Measurements from ENCODE around the gene TFG.

TFG gene

DNA sequence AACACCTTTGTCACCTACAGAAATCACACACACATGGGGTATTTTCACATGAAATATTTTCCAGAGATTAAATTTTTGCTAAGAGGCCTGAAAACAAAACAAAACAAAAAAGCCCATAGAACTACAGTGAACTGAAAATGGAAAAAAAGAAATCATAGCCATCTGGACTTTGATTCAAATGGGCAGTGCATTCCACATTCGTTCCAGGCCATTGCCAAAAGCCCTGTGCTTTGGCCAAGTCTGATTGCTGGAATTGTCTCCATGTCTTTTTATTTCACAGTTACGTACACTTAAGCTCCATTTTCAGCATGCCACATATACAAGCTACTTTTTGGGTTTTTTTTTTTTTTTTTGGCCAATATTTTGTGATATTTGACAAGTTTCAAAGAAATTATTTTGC, 47.1 kb downstream of the TFG start:
- DNase-seq (ENCODE audit: low read depth) = no peak

DNA sequence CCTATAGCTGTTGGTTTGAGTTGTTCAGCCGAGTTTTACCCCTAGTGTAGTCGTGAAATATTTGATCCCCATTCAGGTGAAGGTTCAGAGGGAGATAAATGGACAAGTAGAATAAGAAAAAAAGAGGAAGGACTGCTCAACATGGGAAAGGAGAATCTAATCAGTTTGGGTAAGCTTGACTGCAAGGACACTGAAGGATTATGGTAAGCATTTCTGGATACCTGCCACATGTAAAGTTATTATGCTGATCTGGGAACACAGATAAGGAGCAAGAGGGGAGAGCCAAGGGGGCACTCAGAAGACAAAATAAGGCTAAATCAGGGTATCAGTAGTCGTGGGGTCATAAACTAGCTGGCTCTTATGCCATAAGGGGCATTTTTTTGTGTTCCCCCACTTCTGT, 49.9 kb downstream of the TFG start:
- DNase-seq (ENCODE audit: low read depth) = no peak

GRCh38 chr3:100759950-100760349, 50.7 kb downstream of the TFG start:
- no peak for DNase-seq (ENCODE audit: low read depth)

DNA sequence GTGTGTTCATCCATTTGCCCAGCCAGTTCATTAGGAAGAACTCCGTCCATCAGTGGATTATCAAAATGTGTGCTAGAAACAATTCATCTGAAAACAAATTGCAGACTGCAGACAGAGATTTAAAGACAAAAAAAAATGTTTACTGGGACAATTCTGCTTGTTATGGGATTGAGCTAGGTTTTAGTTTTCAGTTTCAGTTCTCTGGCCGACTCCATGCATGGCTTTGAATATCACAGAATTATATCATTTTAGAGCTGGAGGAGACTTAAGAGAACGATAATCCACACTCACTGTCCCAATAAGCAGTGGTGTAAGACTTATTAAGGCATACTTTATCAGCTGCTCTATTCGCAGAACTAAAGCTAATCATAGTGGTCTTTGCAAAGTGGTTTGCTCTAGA, 51.1 kb downstream of the TFG start:
- DNase-seq (ENCODE audit: low read depth) = no peak

DNA sequence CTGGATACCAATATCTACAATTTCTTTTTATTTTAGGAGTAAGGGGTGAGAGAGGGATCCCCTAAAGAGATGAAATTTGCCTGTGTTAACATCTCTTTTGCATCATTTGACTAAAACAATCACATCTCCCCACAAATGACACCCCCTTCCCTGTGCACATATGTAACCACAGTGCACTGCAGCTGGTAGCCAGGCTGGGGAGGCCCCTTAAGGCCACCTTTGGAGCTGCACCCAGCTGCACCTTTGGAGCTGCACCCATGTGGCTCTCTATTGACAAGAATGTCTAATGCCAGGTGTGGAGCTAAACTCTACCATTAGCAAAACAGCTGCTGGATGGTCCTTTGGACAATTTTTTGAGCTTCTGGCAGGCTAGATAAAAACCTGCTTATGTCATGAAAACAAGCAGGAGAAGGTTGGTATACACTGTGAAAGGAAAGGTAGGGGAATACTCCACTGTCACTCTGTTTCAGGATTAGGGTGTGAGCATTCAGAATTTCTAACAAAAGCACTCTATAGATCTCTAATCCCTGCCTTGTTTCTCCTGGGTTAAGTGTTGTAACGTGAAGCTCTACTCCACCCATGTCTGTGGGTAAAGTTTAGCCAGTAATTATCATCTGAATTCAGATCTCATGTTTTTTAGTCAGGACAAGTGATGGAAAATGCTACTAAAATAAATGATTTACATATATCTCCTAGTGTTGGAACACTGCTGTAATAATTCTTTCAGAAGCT, 52.1 kb downstream of the TFG start:
- no peak for DNase-seq (ENCODE audit: low read depth)

DNA sequence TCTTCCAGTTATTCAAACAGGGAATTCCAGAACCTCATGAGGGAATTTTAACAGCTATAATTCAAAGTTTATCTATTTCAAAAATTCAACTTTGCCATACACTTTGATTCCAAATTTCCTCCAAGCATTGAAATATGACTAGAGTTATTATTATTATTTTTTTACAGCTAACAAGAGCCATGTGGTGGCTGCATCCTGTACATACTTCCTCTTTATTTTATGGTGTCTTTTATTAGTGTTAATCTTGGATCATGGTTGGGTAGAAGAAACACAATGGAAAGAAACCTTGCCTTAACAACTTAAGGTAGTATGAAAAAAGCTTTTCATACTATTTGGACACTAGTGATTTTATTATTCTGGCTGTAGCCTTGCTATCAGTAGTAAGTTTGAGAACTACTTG, 52.7 kb downstream of the TFG start:
- DNase-seq (ENCODE audit: low read depth) = no peak

DNA sequence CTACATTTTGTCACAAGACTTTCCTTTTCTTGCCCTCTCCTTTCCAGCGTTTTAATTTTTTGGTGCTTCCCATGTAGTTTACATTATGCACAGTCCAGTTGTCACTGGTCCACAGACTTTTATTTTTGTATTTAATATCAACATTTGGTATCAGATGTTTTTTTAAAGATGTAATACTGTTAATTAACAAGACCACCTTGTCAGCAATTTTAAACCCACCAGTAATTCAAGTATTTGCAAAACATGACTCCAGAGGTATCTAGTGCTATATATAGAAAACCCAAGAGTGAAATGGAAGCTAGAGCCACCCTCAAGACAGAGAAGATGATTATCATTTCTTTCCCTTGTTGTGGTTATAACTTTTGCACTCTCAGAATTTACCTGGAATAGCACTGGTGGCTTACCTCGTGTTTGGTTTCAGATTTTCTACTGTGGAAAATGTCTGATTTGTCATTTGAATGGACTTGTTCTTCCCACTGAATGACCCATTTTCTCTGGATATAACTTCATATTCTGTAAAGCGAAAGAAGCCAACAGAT, 56.2 kb downstream of the TFG start:
- no peak for DNase-seq (ENCODE audit: low read depth)

GRCh38 chr3:100766069-100766468, 56.8 kb downstream of the TFG start:
- no peak for DNase-seq (ENCODE audit: low read depth)

- DNase-seq (ENCODE audit: low read depth) = no peak
Measured at GRCh38 chr3:100769693-100770092, 60.4 kb downstream of the TFG start.

DNA sequence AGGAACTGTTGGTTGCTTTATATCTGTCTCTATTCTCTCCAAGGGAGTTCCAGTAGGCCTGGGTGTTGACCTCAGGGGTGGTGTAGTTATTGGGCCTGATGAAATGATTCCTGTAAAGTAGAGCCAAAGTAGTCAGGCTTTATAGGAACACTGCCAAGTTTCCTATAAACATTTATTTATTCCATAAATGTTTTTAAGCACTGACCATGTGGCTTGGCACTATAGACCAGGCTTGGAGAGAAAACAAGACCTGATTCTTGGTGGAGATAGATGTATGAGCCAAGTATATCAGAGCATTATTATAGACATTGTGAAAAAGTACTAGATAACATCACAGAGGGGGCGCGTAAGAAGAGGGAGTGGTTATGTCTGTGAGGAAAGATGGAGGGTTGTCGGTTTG, 65.9 kb downstream of the TFG start:
- DNase-seq (ENCODE audit: low read depth) = no peak

- DNase-seq (ENCODE audit: low read depth) = no peak
Measured at GRCh38 chr3:100775669-100776068, 66.4 kb downstream of the TFG start.

DNA sequence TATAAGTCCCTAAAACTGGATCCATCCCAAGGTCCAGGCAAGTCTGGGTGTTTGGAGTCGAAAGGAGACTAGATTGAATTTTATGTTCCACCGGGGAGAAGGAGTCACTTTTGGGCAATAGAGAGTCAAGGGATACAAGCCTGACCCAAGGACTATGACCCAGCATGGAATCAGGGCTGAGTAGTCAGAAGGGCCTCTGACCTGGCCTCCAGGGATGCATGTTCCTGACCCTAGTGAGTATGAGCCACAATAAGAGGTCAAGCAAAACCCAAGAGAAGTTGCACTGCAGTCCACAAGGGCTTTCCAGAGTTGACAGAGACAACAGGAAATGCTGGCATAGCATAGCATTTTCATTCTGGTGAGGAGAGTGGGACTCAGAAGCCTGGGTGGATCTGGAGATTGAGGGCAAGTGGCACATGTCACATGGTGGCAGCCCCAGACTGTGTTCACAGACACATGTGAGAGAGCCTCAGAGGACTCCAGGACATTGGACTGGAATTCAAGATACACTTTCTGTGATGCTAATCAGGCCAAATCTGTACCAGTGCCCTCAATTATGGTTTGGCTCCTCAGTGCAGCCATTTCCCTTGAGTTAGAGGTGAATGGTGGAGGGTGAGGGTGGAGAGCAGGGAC, 66.9 kb downstream of the TFG start:
- DNase-seq (ENCODE audit: low read depth) = no peak

- DNase-seq (ENCODE audit: low read depth) = no peak
Measured at GRCh38 chr3:100776746-100777145, 67.5 kb downstream of the TFG start.

- no peak for DNase-seq (ENCODE audit: low read depth)
Measured at GRCh38 chr3:100777271-100777670, 68.0 kb downstream of the TFG start.

DNA sequence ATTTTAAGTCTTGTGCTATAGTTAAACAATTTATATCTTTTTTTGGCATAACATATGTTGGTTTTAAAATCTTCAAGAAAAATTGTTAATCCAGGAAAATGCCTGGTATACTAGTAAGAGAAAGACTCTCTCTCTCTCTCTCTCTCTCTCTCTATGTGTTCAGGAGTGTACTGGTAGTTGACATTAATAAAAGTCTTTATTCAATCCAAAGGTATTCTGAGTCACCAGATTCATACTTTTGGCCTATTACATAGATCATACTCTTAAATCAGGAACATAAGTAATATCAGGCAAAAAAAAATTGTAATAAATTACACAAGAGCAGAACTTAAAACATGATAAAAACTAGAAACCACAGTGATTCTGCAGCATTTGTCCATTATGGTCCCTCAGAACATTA, 70.2 kb downstream of the TFG start:
- no peak for DNase-seq (ENCODE audit: low read depth)

- DNase-seq (ENCODE audit: low read depth) = no peak
Measured at GRCh38 chr3:100780071-100780622, 70.9 kb downstream of the TFG start.

DNA sequence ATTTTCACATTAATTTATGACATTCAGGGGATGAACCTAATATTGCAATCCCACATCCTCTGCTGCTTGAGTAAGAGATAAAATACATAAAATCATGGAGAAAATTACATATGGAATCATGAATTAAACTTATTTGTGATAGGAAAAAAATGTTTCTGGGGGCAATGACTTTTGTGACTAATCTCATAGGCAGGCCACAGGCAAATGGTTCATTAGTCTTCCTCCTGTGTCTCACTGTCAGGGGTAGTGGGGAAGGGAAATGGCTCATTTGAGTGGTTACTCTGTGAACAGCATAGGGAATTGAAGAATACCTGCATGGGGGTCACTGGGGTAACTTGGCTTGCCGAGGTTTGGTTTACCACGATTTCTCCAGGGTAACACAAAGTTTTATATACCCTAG, 72.0 kb downstream of the TFG start:
- DNase-seq (ENCODE audit: low read depth) = peak; percentile 34

GRCh38 chr3:100782348-100782747, 73.1 kb downstream of the TFG start:
- no peak for DNase-seq (ENCODE audit: low read depth)

DNA sequence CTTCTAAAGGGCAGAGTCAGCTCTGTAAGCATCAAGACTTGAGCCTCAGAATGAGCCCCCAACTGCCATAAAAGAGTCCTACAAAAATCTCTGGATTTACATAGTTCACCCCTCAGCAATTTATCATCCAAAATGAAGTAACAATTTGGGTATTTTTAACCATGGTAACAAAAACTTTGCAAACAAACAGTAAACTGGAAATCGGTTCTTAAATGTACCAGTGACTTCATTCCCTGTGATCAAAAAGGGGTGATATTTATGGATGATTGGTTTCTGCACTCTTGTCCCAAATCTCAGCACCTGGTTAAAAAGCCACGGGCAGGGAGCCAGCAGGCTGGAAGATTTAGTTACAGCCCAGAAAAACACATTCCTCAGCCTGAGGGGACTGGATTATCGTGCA, 73.6 kb downstream of the TFG start:
- no peak for DNase-seq (ENCODE audit: low read depth)

DNA sequence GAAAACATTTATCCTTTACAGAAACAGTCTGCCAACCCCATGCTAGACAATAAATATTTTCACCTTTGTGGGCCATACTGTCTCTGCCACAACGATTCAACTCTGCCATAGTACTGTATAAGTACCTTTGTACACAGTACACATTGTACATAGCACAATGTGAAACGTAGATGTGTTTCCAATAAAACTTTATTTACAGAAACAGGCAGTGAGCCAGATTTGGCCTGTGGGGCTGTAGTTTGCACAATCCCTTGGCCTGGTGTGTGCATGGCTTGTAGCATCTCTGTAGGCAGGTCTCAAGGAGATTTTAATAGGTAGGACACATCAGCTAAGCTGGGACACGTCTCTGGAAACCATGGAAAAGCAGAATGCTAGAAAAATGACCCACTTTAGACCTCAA, 74.3 kb downstream of the TFG start:
- no peak for DNase-seq (ENCODE audit: low read depth)

GRCh38 chr3:100789579-100789978, 80.3 kb downstream of the TFG start:
- DNase-seq (ENCODE audit: low read depth) = no peak

GRCh38 chr3:100796556-100796955, 87.3 kb downstream of the TFG start:
- DNase-seq (ENCODE audit: low read depth) = no peak

DNA sequence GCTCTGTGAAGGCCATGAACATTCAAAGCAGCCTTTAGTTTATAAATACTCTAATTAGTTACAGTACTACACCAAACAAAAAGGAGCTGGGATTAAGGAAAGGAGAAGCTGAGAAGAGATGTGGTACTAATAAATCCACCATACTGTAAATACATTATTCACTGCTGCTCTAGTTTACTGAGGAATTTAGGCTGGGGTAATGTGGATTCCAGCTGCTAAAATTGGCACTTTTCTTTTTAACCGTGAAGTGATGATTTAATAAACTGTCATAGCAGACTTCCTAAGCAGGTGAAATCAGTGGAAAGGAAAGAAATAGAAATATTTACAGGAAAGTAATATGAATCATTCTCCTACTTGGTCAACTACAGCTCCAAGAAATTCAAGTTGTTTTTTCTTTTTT, 88.7 kb downstream of the TFG start:
- DNase-seq (ENCODE audit: low read depth) = no peak
